ENCODE measurements around the gene PDCD2.
"Not testable (repeated sequence)": the region's sequence is repeated elsewhere in the genome, so short reads cannot be mapped to it uniquely, and the experiment has no call there.

Gene PDCD2

GRCh38 chr6:170584181-170584953 is at the start of gene PDCD2:
Gene PDCD2 (minus strand): TSS chr6:170584637. CDS start chr6:170584581, 56 bp downstream.
- TF ChIP-seq POLR2A (IDR thresholded peaks at IDR 0.05; ENCODE audit: low read length) = peak; percentile 94
- no peak for TF ChIP-seq GATA1 (IDR thresholded peaks at IDR 0.05; ENCODE audit: low read depth, low read length)
- peak; percentile 92 to 93 for DNase-seq

GRCh38 chr6:170616020-170616554 is 31.6 kb upstream of the PDCD2 start:
- DNase-seq = not testable (repeated sequence)

GRCh38 chr6:170612256-170612804 is 27.9 kb upstream of the PDCD2 start:
- not testable (repeated sequence) for DNase-seq

GRCh38 chr6:170609225-170609624 is 24.8 kb upstream of the PDCD2 start:
- not testable (repeated sequence) for DNase-seq

- no peak for TF ChIP-seq POLR2A (IDR thresholded peaks at IDR 0.05; ENCODE audit: low read length)
- TF ChIP-seq GATA1 (IDR thresholded peaks at IDR 0.05; ENCODE audit: low read depth, low read length) = no peak
- DNase-seq = no peak
Observed at GRCh38 chr6:170605574-170606259, 21.3 kb upstream of the PDCD2 start.

- no peak for DNase-seq
- TF ChIP-seq POLR2A (IDR thresholded peaks at IDR 0.05; ENCODE audit: low read length) (no peak), GATA1 (IDR thresholded peaks at IDR 0.05; ENCODE audit: low read depth, low read length) (no peak)
Observed at GRCh38 chr6:170597278-170597677, 12.8 kb upstream of the PDCD2 start.

GRCh38 chr6:170596426-170596825 is 12.0 kb upstream of the PDCD2 start:
- DNase-seq = no peak
- TF ChIP-seq GATA1 (IDR thresholded peaks at IDR 0.05; ENCODE audit: low read depth, low read length) (no peak), POLR2A (IDR thresholded peaks at IDR 0.05; ENCODE audit: low read length) (no peak)

- TF ChIP-seq GATA1 (IDR thresholded peaks at IDR 0.05; ENCODE audit: low read depth, low read length) = no peak
- no peak for TF ChIP-seq POLR2A (IDR thresholded peaks at IDR 0.05; ENCODE audit: low read length)
- no peak for DNase-seq
Observed at GRCh38 chr6:170590725-170591124, 6.3 kb upstream of the PDCD2 start.

- no peak for DNase-seq
- TF ChIP-seq GATA1 (IDR thresholded peaks at IDR 0.05; ENCODE audit: low read depth, low read length) = no peak
- TF ChIP-seq POLR2A (IDR thresholded peaks at IDR 0.05; ENCODE audit: low read length) = no peak
Observed at GRCh38 chr6:170584954-170585498, 589 bp upstream of the PDCD2 start.

GRCh38 chr6:170583756-170584180 is 669 bp downstream of the PDCD2 start:
- no peak for DNase-seq
- TF ChIP-seq POLR2A (IDR thresholded peaks at IDR 0.05; ENCODE audit: low read length) (no peak), GATA1 (IDR thresholded peaks at IDR 0.05; ENCODE audit: low read depth, low read length) (no peak)

GRCh38 chr6:170578909-170579308 is 5.5 kb downstream of the PDCD2 start:
- TF ChIP-seq GATA1 (IDR thresholded peaks at IDR 0.05; ENCODE audit: low read depth, low read length) (no peak), POLR2A (IDR thresholded peaks at IDR 0.05; ENCODE audit: low read length) (no peak)
- no peak for DNase-seq

- no peak for TF ChIP-seq GATA1 (IDR thresholded peaks at IDR 0.05; ENCODE audit: low read depth, low read length)
- no peak for TF ChIP-seq POLR2A (IDR thresholded peaks at IDR 0.05; ENCODE audit: low read length)
- DNase-seq = peak; percentile 16 to 38
Observed at GRCh38 chr6:170575250-170575649, 9.2 kb downstream of the PDCD2 start.

- peak in 1 of 2 experiments; percentile 8 for DNase-seq
- TF ChIP-seq GATA1 (IDR thresholded peaks at IDR 0.05; ENCODE audit: low read depth, low read length) = no peak
- no peak for TF ChIP-seq POLR2A (IDR thresholded peaks at IDR 0.05; ENCODE audit: low read length)
Observed at GRCh38 chr6:170572704-170573466, 11.6 kb downstream of the PDCD2 start.
